VCaP (cell line): ENCODE results near the gene ZNF785.

Source experiments
- H3K27ac ChIP-seq: fragments of 450-650 bp; 2 replicates; pipeline ENCODE4 v1.5.1; 2017
- CTCF ChIP-seq: fragments of 450-650 bp; conservative IDR thresholded peaks from 2 replicates; pipeline ENCODE4 v1.5.1; 2017; ENCODE audit warnings: mild to moderate bottlenecking, moderate library complexity

ZNF785 gene

GRCh38 chr16:30574678-30575077 is 10.8 kb downstream of the ZNF785 start:
- no peak for TF ChIP-seq CTCF
- H3K27ac ChIP-seq: peak overlapping the region; percentile 61

- peak within 1 kb of the TSS; percentile 93 for H3K27ac ChIP-seq
- no peak for TF ChIP-seq CTCF
Measured at GRCh38 chr16:30571445-30572322, 13.8 kb downstream of the ZNF785 start, which contains the start of gene ZNF688. Gene ZNF688, minus strand, starts transcription at chr16:30571714. Its CDS starts 85 bp downstream, at chr16:30571629.

- H3K27ac ChIP-seq: peak overlapping the region; percentile 93
- TF ChIP-seq CTCF: no peak
Measured at GRCh38 chr16:30570636-30571444, 14.7 kb downstream of the ZNF785 start.

- H3K27ac ChIP-seq: peak overlapping the region; percentile 93
- TF ChIP-seq CTCF: no peak
Measured at GRCh38 chr16:30569746-30570635, 15.5 kb downstream of the ZNF785 start.

GRCh38 chr16:30569281-30569680 is 16.2 kb downstream of the ZNF785 start:
- no peak for TF ChIP-seq CTCF
- peak overlapping the region; percentile 93 for H3K27ac ChIP-seq

- TF ChIP-seq CTCF: no peak
- H3K27ac ChIP-seq: no peak overlapping the region
Measured at GRCh38 chr16:30567991-30568638, 17.4 kb downstream of the ZNF785 start.
